ENCODE measurements around the gene OPN4.

- TF ChIP-seq CTCF (IDR thresholded peaks at IDR 0.05) (no peak), EZH2 (IDR thresholded peaks at IDR 0.05) (no peak), EZH2phosphoT487 (IDR thresholded peaks at IDR 0.05) (no peak)
Measured at GRCh38 chr10:86705905-86706304, 51.6 kb downstream of the OPN4 start.
